HG03432 (cell line): ENCODE data around the gene BFAR.
"Not testable (repeated sequence)": the region's sequence is repeated elsewhere in the genome, so short reads cannot be mapped to it uniquely, and the experiment has no call there.

Source experiments
- ATAC-seq: cut with Tn5 transposase; IDR thresholded peaks from one replicate; pipeline ENCODE4 v1.9.1; 2021; ENCODE audit warnings: mild to moderate bottlenecking, moderate library complexity; ENCODE audit not compliant: unreplicated experiment

The BFAR gene

GRCh38 chr16:14635395-14636165 lies 2.8 kb downstream of the BFAR start:
- no peak for ATAC-seq

GRCh38 chr16:14636179-14636950 lies 3.6 kb downstream of the BFAR start:
- not testable (repeated sequence) for ATAC-seq

GRCh38 chr16:14636951-14637240 lies 4.1 kb downstream of the BFAR start:
- not testable (repeated sequence) for ATAC-seq

GRCh38 chr16:14640538-14640937 lies 7.8 kb downstream of the BFAR start:
- ATAC-seq, result no peak

GRCh38 chr16:14641206-14641605 lies 8.5 kb downstream of the BFAR start:
- ATAC-seq, result no peak

GRCh38 chr16:14641926-14642325 lies 9.2 kb downstream of the BFAR start:
- ATAC-seq, result no peak

GRCh38 chr16:14649816-14650215 lies 17.1 kb downstream of the BFAR start:
- no peak for ATAC-seq

GRCh38 chr16:14650629-14651028 lies 17.9 kb downstream of the BFAR start:
- ATAC-seq, result no peak

GRCh38 chr16:14652726-14653125 lies 20.0 kb downstream of the BFAR start:
- no peak for ATAC-seq

GRCh38 chr16:14658063-14658462 lies 25.3 kb downstream of the BFAR start:
- peak; percentile 68 for ATAC-seq

- no peak for ATAC-seq
Measured at GRCh38 chr16:14667347-14668266, 34.9 kb downstream of the BFAR start.

GRCh38 chr16:14668556-14669223 lies 35.9 kb downstream of the BFAR start:
- ATAC-seq, result no peak

GRCh38 chr16:14669776-14670175 lies 37.0 kb downstream of the BFAR start:
- no peak for ATAC-seq

- ATAC-seq, result peak; percentile 58
Measured at GRCh38 chr16:14672403-14672971, 39.7 kb downstream of the BFAR start.

- no peak for ATAC-seq
Measured at GRCh38 chr16:14676633-14677032, 43.9 kb downstream of the BFAR start.

GRCh38 chr16:14677627-14678026 lies 44.9 kb downstream of the BFAR start:
- no peak for ATAC-seq

GRCh38 chr16:14678748-14679497 lies 46.2 kb downstream of the BFAR start:
- ATAC-seq, result no peak

GRCh38 chr16:14680396-14680795 lies 47.6 kb downstream of the BFAR start:
- not testable (repeated sequence) for ATAC-seq

GRCh38 chr16:14681115-14681514 lies 48.4 kb downstream of the BFAR start:
- no peak for ATAC-seq

GRCh38 chr16:14682121-14682520 lies 49.4 kb downstream of the BFAR start:
- ATAC-seq, result no peak
